Endothelial cell of umbilical vein (primary cell): ENCODE results near the gene MYO9B. TPM values are rescaled to one million over a fixed set of nuclear protein-coding genes. Genes with fewer than 3 reads are reported as not detected.

Source experiments
- BruUV-seq: library from RNA; stranded (reverse); fragments of 400-500 nt; replicated peaks from 2 replicates; lab custom pipeline; 2021; lab: Mats Ljungman, UMichigan
- CTCF ChIA-PET: fragments of 300-600, 350-600 bp; sonication (Branson Sonifier 250); formaldehyde crosslinking; loops from one replicate; lab custom pipeline; 2021; ENCODE audit warnings: antibody characterized with exemption, inconsistent platforms; lab: Charles Lee
- POLR2A ChIA-PET: fragments of 300-600, 350-600 bp; sonication (Branson Sonifier 250); formaldehyde crosslinking; loops from one replicate; lab custom pipeline; 2021; ENCODE audit warnings: antibody characterized with exemption, inconsistent platforms; lab: Charles Lee
- DNase-seq: peaks from one replicate; pipeline ENCODE4 v3.0.0-alpha.2; 2011; ENCODE audit warnings: low read depth, low spot score
- FAIRE-seq: peaks from 2 replicates; lab custom pipeline; 2011; peaks lifted over from hg19 to GRCh38; lab: Jason Lieb, UNC
- H2AFZ ChIP-seq: 2 replicates; pipeline ENCODE4 v1.6.0; 2012; ENCODE audit warnings: low read depth, low read length, control low read depth, inconsistent platforms
- H3K27ac ChIP-seq: 2 replicates; pipeline ENCODE4 v1.5.1; 2011; ENCODE audit warnings: low read depth, mild to moderate bottlenecking, control low read depth, low read length, moderate library complexity; ENCODE audit not compliant: insufficient read depth
- H3K27me3 ChIP-seq, 2 experiments: 2 replicates each; pipeline versions ENCODE4 v1.6.0 to v1.6.1; 2011; ENCODE audit warnings: low read length in 2 of 2, mixed read lengths in 1 of 2; ENCODE audit not compliant: control insufficient read depth in 2 of 2, insufficient read depth in 2 of 2
- H3K36me3 ChIP-seq, 2 experiments: 2 replicates in 1 of 2; 3 replicates in 1 of 2; pipeline ENCODE4 v1.5.1; 2011; ENCODE audit warnings: low read length in 2 of 2, mild to moderate bottlenecking in 1 of 2, moderate library complexity in 1 of 2; ENCODE audit not compliant: control insufficient read depth in 2 of 2, insufficient read depth in 2 of 2; ENCODE audit errors: extremely low read depth in 1 of 2
- H3K4me1 ChIP-seq: 3 replicates; pipeline ENCODE4 v1.5.1; 2011; ENCODE audit warnings: mild to moderate bottlenecking, low read length; ENCODE audit not compliant: control insufficient read depth, insufficient read depth; ENCODE audit errors: extremely low read depth
- H3K4me2 ChIP-seq: 2 replicates; pipeline ENCODE4 v1.6.1; 2011; ENCODE audit warnings: low read length, control low read depth, mixed read lengths; ENCODE audit not compliant: insufficient read depth
- H3K4me3 ChIP-seq, 3 experiments: fragments of 200-600 bp in 1 of 3; sonication (generic), shearing (Covaris generic) in 1 of 3; replicated peaks in 1 of 3; 2 replicates each; pipeline ENCODE4 v1.5.1; 2011 to 2016; ENCODE audit warnings: control low read depth in 3 of 3, low read length in 3 of 3, mild to moderate bottlenecking in 2 of 3, inconsistent platforms in 1 of 3, low read depth in 1 of 3, moderate library complexity in 1 of 3; ENCODE audit not compliant: insufficient read depth in 1 of 3
- H3K79me2 ChIP-seq: 2 replicates; pipeline ENCODE4 v1.6.0; 2012; ENCODE audit warnings: low read length, inconsistent platforms; ENCODE audit not compliant: control insufficient read depth, insufficient read depth
- H3K9ac ChIP-seq: replicated peaks from 2 replicates; pipeline ENCODE3; 2011; ENCODE audit warnings: low read length, control low read depth; ENCODE audit not compliant: insufficient read depth; ENCODE audit errors: extremely low read depth
- H3K9me1 ChIP-seq: replicated peaks from 3 replicates; pipeline ENCODE4 v1.6.0; 2011; ENCODE audit warnings: mild to moderate bottlenecking, low read length; ENCODE audit not compliant: control insufficient read depth, insufficient read depth; ENCODE audit errors: extremely low read depth
- H3K9me3 ChIP-seq: replicated peaks from 2 replicates; pipeline ENCODE4 v1.5.1; 2012; ENCODE audit warnings: low read length, inconsistent platforms; ENCODE audit not compliant: control insufficient read depth, insufficient read depth
- H4K20me1 ChIP-seq: replicated peaks from 2 replicates; pipeline ENCODE3; 2011; ENCODE audit warnings: mild to moderate bottlenecking, low read length; ENCODE audit not compliant: control insufficient read depth, insufficient read depth; ENCODE audit errors: extremely low read depth
- CTCF ChIP-seq, 2 donors: IDR thresholded peaks; 1 replicate in 1 of 2; 2 replicates in 1 of 2; pipeline ENCODE4 v1.5.1; 2011; ENCODE audit warnings: low read length in 2 of 2, mild to moderate bottlenecking in 2 of 2, moderate library complexity in 2 of 2, control low read depth in 1 of 2, inconsistent platforms in 1 of 2, low read depth in 1 of 2; ENCODE audit not compliant: insufficient read depth in 1 of 2; ENCODE audit errors: extremely low read depth in 1 of 2
- EZH2 ChIP-seq: IDR thresholded peaks from 2 replicates; pipeline ENCODE4 v1.6.1; 2012; ENCODE audit warnings: borderline replicate concordance, low read depth, mild to moderate bottlenecking, moderate library complexity, low read length, inconsistent platforms; ENCODE audit not compliant: severe bottlenecking
- FOS ChIP-seq: IDR thresholded peaks from 2 replicates; pipeline ENCODE4 v1.6.1; 2011; ENCODE audit warnings: mild to moderate bottlenecking, low read length, moderate library complexity, borderline replicate concordance; ENCODE audit not compliant: insufficient read depth
- GATA2 ChIP-seq: IDR thresholded peaks from 2 replicates; pipeline ENCODE4 v1.7.0; 2011; ENCODE audit warnings: low read depth, mild to moderate bottlenecking, moderate library complexity, mixed read lengths, low read length; ENCODE audit not compliant: insufficient read length, insufficient read depth
- JUN ChIP-seq: IDR thresholded peaks from 2 replicates; pipeline ENCODE4 v1.6.1; 2011; ENCODE audit warnings: borderline replicate concordance, low read depth; ENCODE audit not compliant: insufficient read length, insufficient read depth
- MAX ChIP-seq: IDR thresholded peaks from 2 replicates; pipeline ENCODE4 v1.6.1; 2011; ENCODE audit not compliant: insufficient read depth, insufficient read length
- MYC ChIP-seq: IDR thresholded peaks from one replicate; pipeline ENCODE4 v1.6.1; 2011; ENCODE audit warnings: mild to moderate bottlenecking, low read depth, low read length
- POLR2A ChIP-seq: IDR thresholded peaks from 2 replicates; pipeline ENCODE4 v1.6.1; 2012; ENCODE audit warnings: low read depth, mild to moderate bottlenecking, control low read depth, low read length
- POLR2AphosphoS5 ChIP-seq: IDR thresholded peaks from 2 replicates; pipeline ENCODE4 v1.6.1; 2012; ENCODE audit warnings: low read depth, mild to moderate bottlenecking, control low read depth, low read length, moderate library complexity; ENCODE audit not compliant: insufficient read depth
- dilution Hi-C: fragments of 300-500 bp; cut with MboI; formaldehyde crosslinking; loops from one replicate; pipeline ENCODE4 v1.15.0; 2019; ENCODE audit warnings: low sequenced_read_pairs; ENCODE audit not compliant: extremely low pct_ligation_motif_present
- intact Hi-C: fragments of 100-400 bp; cut with micrococcal nuclease; formaldehyde crosslinking; loops from one replicate; pipeline ENCODE4 v1.10.0; 2022
- polyA plus RNA-seq, 4 experiments: library from polyadenylated mRNA; depleted of rRNA in 3 of 4; stranded (reverse) in 3 of 4; unstranded in 1 of 4; fragments of >200 nt; gene quantifications; 2 replicates each; pipeline versions ENCODE4 v1.2.1 to v1.2.3, GENCODE V29; 2011 to 2012; ENCODE audit warnings: missing spikeins in 1 of 4
- total RNA-seq: library from RNA; stranded (reverse); gene quantifications from 2 replicates; pipeline ENCODE4 v1.2.3, GENCODE V29; 2021

MYO9B gene
- total and polyA plus RNA-seq, 2 donors (not counting 3 experiments of a cell fraction or from before 2014, with no cell fraction given) = 64.4 to 119 TPM

- Histone ChIP-seq H3K9me3 (no peaks in the 10 kb centered on the region), H3K9me1 (no peaks in the 10 kb centered on the region), H2AFZ (no peak overlapping the region), H3K9ac (no peak overlapping the region), H3K4me3 (no peak overlapping the region), H3K4me2 (no peak overlapping the region), H3K36me3 (no peaks in the 10 kb centered on the region), H3K4me1 (peaks cover 17% of the 10 kb centered on the region), H3K27ac (no peak overlapping the region), H3K27me3 (no peaks in the 10 kb centered on the region), H3K79me2 (peaks cover 90% of the 10 kb centered on the region), H4K20me1 (peaks cover 5% of the 10 kb centered on the region)
- BruUV-seq = no TSS peak
- intact Hi-C loops (no loop called here), dilution Hi-C loops (no loop called here)
- POLR2A ChIA-PET = no interaction called here
- CTCF ChIA-PET = interaction anchor here (1.1 kb wide), 1 partner anchor 55 kb away, joined by 3 read pairs; no protein-coding TSS in a partner anchor
- no peak for DNase-seq
- TF ChIP-seq MAX (no peak), GATA2 (no peak), EZH2 (no peak), JUN (no peak), POLR2AphosphoS5 (no peak), FOS (no peak), MYC (no peak), POLR2A (no peak), CTCF (IDR thresholded peaks at IDR 0.05; ENCODE audit: extremely low read depth in 1 of 2, insufficient read depth in 1 of 2, low read depth in 1 of 2, low read length in 2 of 2) (no peak)
- no peak for FAIRE-seq
Measured at GRCh38 chr19:17095141-17095919, 19.8 kb downstream of the MYO9B start.
